ENCODE measurements around the gene RPF1. TPM values are rescaled to one million over a fixed set of nuclear protein-coding genes. Genes with fewer than 3 reads are reported as not detected.
"Not testable (repeated sequence)": the region's sequence is repeated elsewhere in the genome, so short reads cannot be mapped to it uniquely, and the experiment has no call there.

The RPF1 gene
- total and polyA plus RNA-seq, 7 donors = 29.2 to 75.5 (median 38.5) TPM

- Histone ChIP-seq H3K36me3 (ENCODE audit: insufficient read depth in 1 of 2, low read depth in 1 of 2) (peaks cover 0 to 4% of the 10 kb centered on the region in 2 donors), H3K27ac (peak overlapping the region; percentile 97), H3K27me3 (ENCODE audit: insufficient read depth in 3 of 3, low read length in 2 of 3) (no peaks in the 10 kb centered on the region), H3K4me3 (peak overlapping the region; percentile 76), H3K9me3 (peaks cover 11% of the 10 kb centered on the region), H3K4me1 (peaks cover 30% of the 10 kb centered on the region)
- no peak for ATAC-seq
- no peak for DNase-seq
- 15 to 16% (median 15%) methylated on average over 26 of the region's 26 CpGs for WGBS, 3 donors
- intact Hi-C loops (cut with DNase I) = loop anchor here (2.0 to 10.0 kb wide), 5 partner anchors 28 to 758 kb away; partner anchors contain the start of genes CTBS (in 1 of the 2), RPF1 (in 1 of the 2) and SAMD13 (in 1 of the 2)
- no peak for TF ChIP-seq CTCF (IDR thresholded peaks at IDR 0.05)
Measured at GRCh38 chr1:84506729-84507453, 27.8 kb downstream of the RPF1 start.

- peaks cover 25% of the 10 kb centered on the region for H3K4me1 ChIP-seq
- intact Hi-C loops (cut with DNase I) = loop anchor here (2.0 to 10.0 kb wide), 5 partner anchors 29 to 757 kb away; partner anchors contain the start of genes CTBS (in 1 of the 2), RPF1 (in 1 of the 2) and SAMD13 (in 1 of the 2)
- 90 to 98% (median 93%) methylated on average over 14 of the region's 14 CpGs for WGBS, 3 donors
- H3K27me3 ChIP-seq (ENCODE audit: insufficient read depth in 3 of 3, low read length in 2 of 3); H3K36me3 ChIP-seq (ENCODE audit: insufficient read depth in 1 of 2, low read depth in 1 of 2); ATAC-seq; DNase-seq; H3K27ac ChIP-seq; H3K4me3 ChIP-seq: not testable (repeated sequence)
- H3K9me3 ChIP-seq = peaks cover 11% of the 10 kb centered on the region
Measured at GRCh38 chr1:84507887-84508286, 28.8 kb downstream of the RPF1 start.

GRCh38 chr1:84508510-84508909, 29.4 kb downstream of the RPF1 start:
- no peaks in the 10 kb centered on the region for H3K27me3 ChIP-seq (ENCODE audit: insufficient read depth in 3 of 3, low read length in 2 of 3)
- peaks cover 0 to 2% of the 10 kb centered on the region in 2 donors for H3K36me3 ChIP-seq (ENCODE audit: insufficient read depth in 1 of 2, low read depth in 1 of 2)
- no peak for TF ChIP-seq CTCF (IDR thresholded peaks at IDR 0.05)
- peaks cover 19% of the 10 kb centered on the region for H3K4me1 ChIP-seq
- ATAC-seq (no peak), DNase-seq (no peak)
- no peak overlapping the region for H3K4me3 ChIP-seq
- intact Hi-C loops (cut with DNase I) = loop anchor here (5.0 to 10.0 kb wide), 4 partner anchors 64 to 756 kb away; partner anchors contain the start of genes CTBS (in 1 of the 2) and SAMD13 (in 1 of the 2)
- H3K27ac ChIP-seq = no peak overlapping the region
- WGBS, 3 donors = 97 to 98% (median 97%) methylated on average over 1 of the region's 1 CpG
- peaks cover 11% of the 10 kb centered on the region for H3K9me3 ChIP-seq

GRCh38 chr1:84509029-84509428, 30.0 kb downstream of the RPF1 start:
- no peak for TF ChIP-seq CTCF (IDR thresholded peaks at IDR 0.05)
- 97 to 98% (median 98%) methylated on average over 4 of the region's 4 CpGs for WGBS, 3 donors
- ATAC-seq (no peak), DNase-seq (no peak)
- no peak overlapping the region for H3K4me3 ChIP-seq
- intact Hi-C loops (cut with DNase I) = loop anchor here (5.0 to 10.0 kb wide), 4 partner anchors 63 to 756 kb away; partner anchors contain the start of genes CTBS (in 1 of the 2) and SAMD13 (in 1 of the 2)
- H3K9me3 ChIP-seq = peaks cover 11% of the 10 kb centered on the region
- H3K36me3 ChIP-seq (ENCODE audit: insufficient read depth in 1 of 2, low read depth in 1 of 2) = no peaks in the 10 kb centered on the region
- peaks cover 14% of the 10 kb centered on the region for H3K4me1 ChIP-seq
- no peaks in the 10 kb centered on the region for H3K27me3 ChIP-seq (ENCODE audit: insufficient read depth in 3 of 3, low read length in 2 of 3)
- H3K27ac ChIP-seq = no peak overlapping the region

GRCh38 chr1:84510165-84510564, 31.1 kb downstream of the RPF1 start:
- Histone ChIP-seq H3K9me3 (peaks cover 11% of the 10 kb centered on the region), H3K4me3 (no peak overlapping the region), H3K4me1 (peaks cover 7% of the 10 kb centered on the region), H3K27ac (no peak overlapping the region), H3K27me3 (ENCODE audit: insufficient read depth in 3 of 3, low read length in 2 of 3) (no peaks in the 10 kb centered on the region), H3K36me3 (ENCODE audit: insufficient read depth in 1 of 2, low read depth in 1 of 2) (no peaks in the 10 kb centered on the region)
- ATAC-seq = no peak
- no peak for TF ChIP-seq CTCF (IDR thresholded peaks at IDR 0.05)
- WGBS, 3 donors = 48 to 100% (median 49%) methylated on average over 2 of the region's 2 CpGs
- DNase-seq = no peak
- intact Hi-C loops (cut with DNase I) = no loop called here

Data from psoas muscle (tissue), 8 donors.